HepG2 (cell line): ENCODE results near the gene SYNE2. TPM values are rescaled to one million over a fixed set of nuclear protein-coding genes. Genes with fewer than 3 reads are reported as not detected.

ENCODE experiments used
- ATAC-seq: fragments of 200-7000 bp; cut with Tn5 transposase; 3 replicates; pipeline ENCODE4 v1.9.1; 2020; ENCODE audit warnings: mild to moderate bottlenecking, moderate library complexity
- BruUV-seq: library from RNA; stranded (reverse); fragments of 400-500 nt; replicated peaks from 2 replicates; lab custom pipeline; 2021; lab: Mats Ljungman, UMichigan
- CTCF ChIA-PET: fragments of 300-600 bp; formaldehyde crosslinking; extraction: SDS; loops from one replicate; lab custom pipeline; 2021; ENCODE audit warnings: low total read pairs, inconsistent platforms, low intra/inter-chr PET ratio; lab: Yijun Ruan, JAX
- POLR2A ChIA-PET: fragments of 350-600 bp; sonication (Branson Sonifier 250); formaldehyde crosslinking; loops from one replicate; lab custom pipeline; 2020; ENCODE audit warnings: antibody characterized with exemption, inconsistent platforms; lab: Yijun Ruan, JAX
- DNase-seq: peaks from one replicate; pipeline ENCODE4 v3.0.0-alpha.2; 2015; ENCODE audit warnings: low spot score
- FAIRE-seq: peaks from 3 replicates; lab custom pipeline; 2011; peaks lifted over from hg19 to GRCh38; lab: Jason Lieb, UNC
- H2AFZ ChIP-seq: one replicate; pipeline ENCODE4 v1.6.1; 2011; ENCODE audit warnings: low read length, inconsistent platforms
- H3K27ac ChIP-seq: fragments of 300-600 bp; 3 replicates; pipeline ENCODE4 v1.8.0; 2011; ENCODE audit warnings: mixed run types, mild to moderate bottlenecking, mixed read lengths, low read length, inconsistent platforms; ENCODE audit not compliant: insufficient read depth; ENCODE audit errors: extremely low read length
- H3K27me3 ChIP-seq, 2 experiments: fragments of 200-600 bp in 1 of 2; 2 replicates in 1 of 2; 3 replicates in 1 of 2; pipeline versions ENCODE4 v1.6.0 to v1.8.0; 2011; ENCODE audit warnings: low read length in 2 of 2, mild to moderate bottlenecking in 2 of 2, moderate library complexity in 2 of 2, inconsistent platforms in 1 of 2; ENCODE audit not compliant: insufficient read depth in 2 of 2, control insufficient read depth in 1 of 2
- H3K36me3 ChIP-seq, 2 experiments: fragments of 200-600 bp in 1 of 2; replicated peaks in 1 of 2; 2 replicates in 1 of 2; 3 replicates in 1 of 2; pipeline versions ENCODE4 v1.5.1 to v1.8.0; 2011; ENCODE audit warnings: low read length in 2 of 2, inconsistent platforms in 1 of 2; ENCODE audit not compliant: insufficient read depth in 2 of 2, control insufficient read depth in 1 of 2
- H3K4me1 ChIP-seq: 2 replicates; pipeline ENCODE4 v1.5.1; 2012; ENCODE audit warnings: low read length, inconsistent platforms; ENCODE audit not compliant: insufficient read depth
- H3K4me2 ChIP-seq: 2 replicates; pipeline ENCODE4 v1.6.0; 2011; ENCODE audit warnings: low read depth, low read length, inconsistent platforms
- H3K4me3 ChIP-seq, 3 experiments: fragments of 200-600 bp in 1 of 3; sonication (generic), shearing (Covaris generic) in 1 of 3; replicated peaks in 1 of 3; 2 replicates each; pipeline ENCODE4 v1.5.1; 2011 to 2016; ENCODE audit warnings: low read length in 3 of 3, inconsistent platforms in 2 of 3, low read depth in 2 of 3, mild to moderate bottlenecking in 2 of 3, control low read depth in 1 of 3, mixed read lengths in 1 of 3; ENCODE audit not compliant: insufficient read depth in 1 of 3
- H3K79me2 ChIP-seq: one replicate; pipeline ENCODE4 v1.6.1; 2011; ENCODE audit warnings: low read length, inconsistent platforms; ENCODE audit not compliant: insufficient read depth
- H3K9ac ChIP-seq: 2 replicates; pipeline ENCODE4 v1.6.0; 2011; ENCODE audit warnings: mild to moderate bottlenecking, low read depth, low read length, inconsistent platforms; ENCODE audit not compliant: insufficient read depth
- H3K9me3 ChIP-seq: 2 replicates; pipeline ENCODE4 v1.5.1; 2012; ENCODE audit warnings: mild to moderate bottlenecking, low read length
- H4K20me1 ChIP-seq: 2 replicates; pipeline ENCODE4 v1.6.0; 2011; ENCODE audit warnings: inconsistent platforms, mild to moderate bottlenecking, low read length, moderate library complexity; ENCODE audit not compliant: insufficient read depth
- CENPX ChIP-seq: sonication (generic); formaldehyde crosslinking; IDR thresholded peaks from 2 replicates; pipeline ENCODE4 v1.9.0; 2021; ENCODE audit warnings: mild to moderate bottlenecking, missing genetic modification reagents, moderate library complexity
- ETV6 ChIP-seq: sonication (generic); formaldehyde crosslinking; conservative IDR thresholded peaks from 2 replicates; pipeline ENCODE4 v1.4.0; 2020; ENCODE audit warnings: missing genetic modification reagents
- HHEX ChIP-seq: IDR thresholded peaks from 2 replicates; pipeline ENCODE4 v1.6.1; 2016; ENCODE audit warnings: control low read depth
- KDM1A ChIP-seq: IDR thresholded peaks from 2 replicates; pipeline ENCODE4 v1.6.1; 2016; ENCODE audit warnings: missing compliant biosample characterization
- NFKB2 ChIP-seq: sonication (generic); formaldehyde crosslinking; IDR thresholded peaks from 2 replicates; pipeline ENCODE4 v1.4.0; 2020; ENCODE audit warnings: missing genetic modification reagents, borderline replicate concordance
- RFX3 ChIP-seq: IDR thresholded peaks from 2 replicates; pipeline ENCODE4 v1.6.1; 2016; ENCODE audit warnings: missing biosample characterization, missing genetic modification reagents
- RXRA ChIP-seq: sonication (generic); formaldehyde crosslinking; IDR thresholded peaks from 2 replicates; pipeline ENCODE4 v1.5.1; 2020; ENCODE audit warnings: missing genetic modification reagents
- TOPORS ChIP-seq: sonication (generic); formaldehyde crosslinking; IDR thresholded peaks from 2 replicates; pipeline ENCODE4 v1.8.0; 2023; ENCODE audit warnings: mild to moderate bottlenecking, missing genetic modification reagents
- ZNF230 ChIP-seq: sonication (generic); formaldehyde crosslinking; IDR thresholded peaks from 2 replicates; pipeline ENCODE4 v1.4.0; 2020; ENCODE audit warnings: mild to moderate bottlenecking, missing genetic modification reagents
- ZNF792 ChIP-seq: IDR thresholded peaks from 2 replicates; pipeline ENCODE4 v1.6.1; 2016
- ZNF878 ChIP-seq: sonication (generic); formaldehyde crosslinking; IDR thresholded peaks from 2 replicates; pipeline ENCODE4 v1.8.1; 2023; ENCODE audit warnings: mild to moderate bottlenecking, missing genetic modification reagents, moderate library complexity
- in situ Hi-C: cut with HindIII; loops from 2 replicates; pipeline ENCODE4 v1.10.0; 2017; ENCODE audit warnings: low pct_unique_long_range_greater_than_20kb; ENCODE audit not compliant: extremely low pct_ligation_motif_present
- intact Hi-C: fragments of 100-400 bp; cut with micrococcal nuclease; formaldehyde crosslinking; loops from one replicate; pipeline ENCODE4 v1.10.0; 2022; ENCODE audit not compliant: unreplicated experiment
- polyA plus RNA-seq, 8 experiments: library from polyadenylated mRNA; depleted of rRNA in 3 of 8; stranded (reverse) in 7 of 8; unstranded in 1 of 8; fragments of >200 nt; fragmentation: Illumina TruSeq in 4 of 8; extraction: Trizol in 4 of 8; gene quantifications; 2 replicates each; pipeline versions ENCODE4 v1.2.1 to v1.2.3, GENCODE V29; 2011 to 2016; ENCODE audit warnings: low read depth in 4 of 8, missing spikeins in 1 of 8, mixed read lengths in 1 of 8; ENCODE audit not compliant: insufficient read depth in 1 of 8
- total RNA-seq, 5 experiments: library from RNA; depleted of rRNA; stranded (reverse); fragments of >200 nt; fragmentation: Illumina TruSeq; extraction: Trizol; gene quantifications; 2 replicates each; pipeline ENCODE4 v1.2.3, GENCODE V29; 2016; ENCODE audit warnings: low read depth in 1 of 5
- TF ChIP-seq, protein P1 (sequence below): sonication (generic); formaldehyde crosslinking; IDR thresholded peaks from 2 replicates; pipeline ENCODE4 v1.5.0; 2020; ENCODE audit warnings: missing genetic modification reagents, mild to moderate bottlenecking, borderline replicate concordance
- TF ChIP-seq, protein P2 (sequence below): sonication (generic); formaldehyde crosslinking; IDR thresholded peaks from 2 replicates; pipeline ENCODE4 v1.8.0; 2022; ENCODE audit warnings: missing genetic modification reagents, low read depth, mild to moderate bottlenecking, borderline replicate concordance
- TF ChIP-seq, protein P3 (sequence below): sonication (generic); formaldehyde crosslinking; IDR thresholded peaks from 2 replicates; pipeline ENCODE4 v1.5.0; 2020; ENCODE audit warnings: missing genetic modification reagents
- TF ChIP-seq, protein P4 (sequence below): sonication (generic); formaldehyde crosslinking; conservative IDR thresholded peaks from 2 replicates; pipeline ENCODE4 v1.4.0; 2020; ENCODE audit warnings: missing genetic modification reagents
- TF ChIP-seq, protein P5 (sequence below): sonication (generic); formaldehyde crosslinking; IDR thresholded peaks from 2 replicates; pipeline ENCODE4 v1.4.0; 2020; ENCODE audit warnings: missing genetic modification reagents
- TF ChIP-seq, protein P6 (sequence below): IDR thresholded peaks from 2 replicates; pipeline ENCODE4 v1.6.1; 2018; ENCODE audit warnings: missing genetic modification reagents

The SYNE2 gene
- total and polyA plus RNA-seq, 2 of the 13 experiments (the other 11 are each of a cell fraction or from before 2014, with no cell fraction given): 6.2 to 13.3 TPM

DNA sequence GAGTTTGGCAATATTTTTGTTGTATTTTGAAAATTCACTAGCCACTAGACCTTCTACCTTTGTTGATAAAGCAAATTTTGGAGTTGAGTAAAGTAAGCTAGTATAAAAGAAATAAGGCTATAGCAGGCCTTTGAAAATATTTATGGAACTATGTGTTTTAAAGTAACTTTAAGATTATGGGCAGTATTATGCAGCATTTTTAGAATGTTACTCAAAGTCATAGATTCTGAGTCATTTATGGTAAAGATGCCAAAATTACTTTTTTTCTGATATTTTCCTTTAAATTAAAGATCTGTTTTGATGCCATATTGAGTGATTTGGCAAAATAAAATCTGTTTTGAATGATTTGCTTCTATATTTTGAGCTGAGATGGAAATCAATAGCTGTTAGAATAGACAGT lies 57.2 kb downstream of the SYNE2 start:
- intact Hi-C loops (no loop called here), in situ Hi-C loops (no loop called here)
- Histone ChIP-seq H4K20me1 (no peaks in the 10 kb centered on the region), H3K9ac (no peak overlapping the region), H3K27me3 (no peaks in the 10 kb centered on the region), H2AFZ (no peak overlapping the region), H3K4me2 (no peak overlapping the region), H3K4me1 (no peaks in the 10 kb centered on the region), H3K4me3 (no peak overlapping the region), H3K27ac (no peak overlapping the region), H3K79me2 (no peaks in the 10 kb centered on the region), H3K36me3 (no peaks in the 10 kb centered on the region), H3K9me3 (no peaks in the 10 kb centered on the region)
- no TSS peak for BruUV-seq
- DNase-seq: no peak
- TF ChIP-seq TOPORS (CRISPR knock-in tag) (no peak), ZNF792 (CRISPR knock-in tag) (no peak), ZNF878 (CRISPR knock-in tag) (no peak), RFX3 (CRISPR knock-in tag) (no peak), KDM1A (CRISPR knock-in tag) (no peak), NFKB2 (CRISPR knock-in tag) (no peak), ZNF230 (no peak), CENPX (no peak), HHEX (CRISPR knock-in tag) (no peak), RXRA (no peak), ETV6 (CRISPR knock-in tag) (no peak)
- TF ChIP-seq, protein P1, sequence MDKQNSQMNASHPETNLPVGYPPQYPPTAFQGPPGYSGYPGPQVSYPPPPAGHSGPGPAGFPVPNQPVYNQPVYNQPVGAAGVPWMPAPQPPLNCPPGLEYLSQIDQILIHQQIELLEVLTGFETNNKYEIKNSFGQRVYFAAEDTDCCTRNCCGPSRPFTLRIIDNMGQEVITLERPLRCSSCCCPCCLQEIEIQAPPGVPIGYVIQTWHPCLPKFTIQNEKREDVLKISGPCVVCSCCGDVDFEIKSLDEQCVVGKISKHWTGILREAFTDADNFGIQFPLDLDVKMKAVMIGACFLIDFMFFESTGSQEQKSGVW (CRISPR knock-in tag): no peak
- TF ChIP-seq, protein P2, sequence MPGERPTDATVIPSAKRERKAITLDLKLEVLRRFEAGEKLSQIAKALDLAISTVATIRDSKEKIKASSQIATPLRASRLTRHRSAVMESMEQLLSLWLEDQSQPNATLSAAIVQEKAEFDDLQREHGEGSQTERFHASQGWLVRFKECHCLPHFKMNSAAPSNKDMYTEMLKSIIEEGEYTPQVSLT: no peak
- TF ChIP-seq, protein P3, sequence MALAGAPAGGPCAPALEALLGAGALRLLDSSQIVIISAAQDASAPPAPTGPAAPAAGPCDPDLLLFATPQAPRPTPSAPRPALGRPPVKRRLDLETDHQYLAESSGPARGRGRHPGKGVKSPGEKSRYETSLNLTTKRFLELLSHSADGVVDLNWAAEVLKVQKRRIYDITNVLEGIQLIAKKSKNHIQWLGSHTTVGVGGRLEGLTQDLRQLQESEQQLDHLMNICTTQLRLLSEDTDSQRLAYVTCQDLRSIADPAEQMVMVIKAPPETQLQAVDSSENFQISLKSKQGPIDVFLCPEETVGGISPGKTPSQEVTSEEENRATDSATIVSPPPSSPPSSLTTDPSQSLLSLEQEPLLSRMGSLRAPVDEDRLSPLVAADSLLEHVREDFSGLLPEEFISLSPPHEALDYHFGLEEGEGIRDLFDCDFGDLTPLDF (CRISPR knock-in tag): no peak
- TF ChIP-seq, protein P4, sequence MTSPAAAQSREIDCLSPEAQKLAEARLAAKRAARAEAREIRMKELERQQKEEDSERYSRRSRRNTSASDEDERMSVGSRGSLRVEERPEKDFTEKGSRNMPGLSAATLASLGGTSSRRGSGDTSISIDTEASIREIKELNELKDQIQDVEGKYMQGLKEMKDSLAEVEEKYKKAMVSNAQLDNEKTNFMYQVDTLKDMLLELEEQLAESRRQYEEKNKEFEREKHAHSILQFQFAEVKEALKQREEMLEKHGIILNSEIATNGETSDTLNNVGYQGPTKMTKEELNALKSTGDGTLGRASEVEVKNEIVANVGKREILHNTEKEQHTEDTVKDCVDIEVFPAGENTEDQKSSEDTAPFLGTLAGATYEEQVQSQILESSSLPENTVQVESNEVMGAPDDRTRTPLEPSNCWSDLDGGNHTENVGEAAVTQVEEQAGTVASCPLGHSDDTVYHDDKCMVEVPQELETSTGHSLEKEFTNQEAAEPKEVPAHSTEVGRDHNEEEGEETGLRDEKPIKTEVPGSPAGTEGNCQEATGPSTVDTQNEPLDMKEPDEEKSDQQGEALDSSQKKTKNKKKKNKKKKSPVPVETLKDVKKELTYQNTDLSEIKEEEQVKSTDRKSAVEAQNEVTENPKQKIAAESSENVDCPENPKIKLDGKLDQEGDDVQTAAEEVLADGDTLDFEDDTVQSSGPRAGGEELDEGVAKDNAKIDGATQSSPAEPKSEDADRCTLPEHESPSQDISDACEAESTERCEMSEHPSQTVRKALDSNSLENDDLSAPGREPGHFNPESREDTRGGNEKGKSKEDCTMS: no peak
- TF ChIP-seq, protein P5, sequence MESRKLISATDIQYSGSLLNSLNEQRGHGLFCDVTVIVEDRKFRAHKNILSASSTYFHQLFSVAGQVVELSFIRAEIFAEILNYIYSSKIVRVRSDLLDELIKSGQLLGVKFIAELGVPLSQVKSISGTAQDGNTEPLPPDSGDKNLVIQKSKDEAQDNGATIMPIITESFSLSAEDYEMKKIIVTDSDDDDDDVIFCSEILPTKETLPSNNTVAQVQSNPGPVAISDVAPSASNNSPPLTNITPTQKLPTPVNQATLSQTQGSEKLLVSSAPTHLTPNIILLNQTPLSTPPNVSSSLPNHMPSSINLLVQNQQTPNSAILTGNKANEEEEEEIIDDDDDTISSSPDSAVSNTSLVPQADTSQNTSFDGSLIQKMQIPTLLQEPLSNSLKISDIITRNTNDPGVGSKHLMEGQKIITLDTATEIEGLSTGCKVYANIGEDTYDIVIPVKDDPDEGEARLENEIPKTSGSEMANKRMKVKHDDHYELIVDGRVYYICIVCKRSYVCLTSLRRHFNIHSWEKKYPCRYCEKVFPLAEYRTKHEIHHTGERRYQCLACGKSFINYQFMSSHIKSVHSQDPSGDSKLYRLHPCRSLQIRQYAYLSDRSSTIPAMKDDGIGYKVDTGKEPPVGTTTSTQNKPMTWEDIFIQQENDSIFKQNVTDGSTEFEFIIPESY (CRISPR knock-in tag): no peak
- TF ChIP-seq, protein P6, sequence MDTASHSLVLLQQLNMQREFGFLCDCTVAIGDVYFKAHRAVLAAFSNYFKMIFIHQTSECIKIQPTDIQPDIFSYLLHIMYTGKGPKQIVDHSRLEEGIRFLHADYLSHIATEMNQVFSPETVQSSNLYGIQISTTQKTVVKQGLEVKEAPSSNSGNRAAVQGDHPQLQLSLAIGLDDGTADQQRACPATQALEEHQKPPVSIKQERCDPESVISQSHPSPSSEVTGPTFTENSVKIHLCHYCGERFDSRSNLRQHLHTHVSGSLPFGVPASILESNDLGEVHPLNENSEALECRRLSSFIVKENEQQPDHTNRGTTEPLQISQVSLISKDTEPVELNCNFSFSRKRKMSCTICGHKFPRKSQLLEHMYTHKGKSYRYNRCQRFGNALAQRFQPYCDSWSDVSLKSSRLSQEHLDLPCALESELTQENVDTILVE (CRISPR knock-in tag): no peak
- FAIRE-seq: no peak
- ChIA-PET CTCF (no interaction called here), POLR2A (no interaction called here)
- ATAC-seq: no peak
